Measurements from ENCODE around the gene ADAMTS7. TPM values are rescaled to one million over a fixed set of nuclear protein-coding genes. Genes with fewer than 3 reads are reported as not detected.
"Not testable (repeated sequence)": the region's sequence is repeated elsewhere in the genome, so short reads cannot be mapped to it uniquely, and the experiment has no call there.

Gene ADAMTS7
- total RNA-seq, 1 donor, result 7.5 TPM

DNA sequence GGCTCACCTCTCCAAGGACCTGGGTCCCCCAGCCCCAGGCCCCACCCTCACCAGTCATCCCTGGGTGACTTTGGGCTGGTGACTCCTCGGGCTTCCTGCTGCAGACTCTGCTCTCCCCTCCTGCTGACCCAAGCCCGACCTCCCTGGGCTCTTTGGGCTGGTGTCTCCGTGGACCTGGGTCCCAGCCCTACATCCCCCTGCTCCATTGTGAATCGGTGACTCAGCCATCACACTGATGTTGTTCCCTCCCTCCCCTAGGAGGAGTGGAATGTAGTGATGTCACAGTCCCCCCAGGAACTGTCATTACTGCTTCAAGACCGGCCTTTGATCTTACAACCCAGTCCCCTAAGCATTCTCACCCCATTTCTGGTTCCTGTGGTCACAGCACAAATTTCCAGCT lies 83.7 kb downstream of the ADAMTS7 start:
- no peak for DNase-seq (ENCODE audit: low read depth)
- TF ChIP-seq CTCF (IDR thresholded peaks at IDR 0.05; ENCODE audit: insufficient read depth, low read length), result no peak
- no peak overlapping the region for H3K4me3 ChIP-seq (ENCODE audit: low read depth, low read length)

GRCh38 chr15:78726870-78727551 lies 84.3 kb downstream of the ADAMTS7 start:
- no peak for DNase-seq (ENCODE audit: low read depth)
- no peak for TF ChIP-seq CTCF (IDR thresholded peaks at IDR 0.05; ENCODE audit: insufficient read depth, low read length)
- no peak overlapping the region for H3K4me3 ChIP-seq (ENCODE audit: low read depth, low read length)

DNA sequence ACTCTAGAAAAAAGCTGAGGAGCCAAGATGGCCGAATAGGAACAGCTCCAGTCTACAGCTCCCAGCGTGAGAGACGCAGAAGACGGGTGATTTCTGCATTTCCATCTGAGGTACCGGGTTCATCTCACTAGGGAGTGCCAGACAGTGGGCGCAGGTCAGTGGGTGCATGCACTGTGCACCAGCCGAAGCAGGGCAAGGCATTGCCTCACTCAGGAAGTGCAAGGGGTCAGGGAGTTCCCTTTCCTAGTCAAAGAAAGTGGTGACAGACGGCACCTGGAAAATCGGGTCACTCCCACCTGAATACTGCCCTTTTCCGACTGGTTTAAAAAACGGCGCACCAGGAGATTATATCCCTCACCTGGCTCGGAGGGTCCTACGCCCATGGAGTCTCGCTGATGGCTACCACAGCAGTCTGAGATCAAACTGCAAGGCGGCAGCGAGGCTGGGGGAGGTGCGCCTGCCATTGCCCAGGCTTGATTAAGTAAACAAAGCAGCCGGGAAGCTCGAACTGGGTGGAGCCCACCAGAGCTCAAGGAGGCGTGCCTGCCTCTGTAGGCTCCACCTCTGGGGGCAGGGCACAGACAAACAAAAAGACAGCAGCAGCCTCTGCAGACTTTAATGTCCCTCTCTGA lies 91.3 kb downstream of the ADAMTS7 start:
- not testable (repeated sequence) for H3K4me3 ChIP-seq (ENCODE audit: low read depth, low read length); DNase-seq (ENCODE audit: low read depth)

- no peak overlapping the region for H3K4me3 ChIP-seq (ENCODE audit: low read depth, low read length)
- DNase-seq (ENCODE audit: low read depth), result no peak
- TF ChIP-seq CTCF (IDR thresholded peaks at IDR 0.05; ENCODE audit: insufficient read depth, low read length), result no peak
Observed at GRCh38 chr15:78718837-78719236, 92.4 kb downstream of the ADAMTS7 start.

DNA sequence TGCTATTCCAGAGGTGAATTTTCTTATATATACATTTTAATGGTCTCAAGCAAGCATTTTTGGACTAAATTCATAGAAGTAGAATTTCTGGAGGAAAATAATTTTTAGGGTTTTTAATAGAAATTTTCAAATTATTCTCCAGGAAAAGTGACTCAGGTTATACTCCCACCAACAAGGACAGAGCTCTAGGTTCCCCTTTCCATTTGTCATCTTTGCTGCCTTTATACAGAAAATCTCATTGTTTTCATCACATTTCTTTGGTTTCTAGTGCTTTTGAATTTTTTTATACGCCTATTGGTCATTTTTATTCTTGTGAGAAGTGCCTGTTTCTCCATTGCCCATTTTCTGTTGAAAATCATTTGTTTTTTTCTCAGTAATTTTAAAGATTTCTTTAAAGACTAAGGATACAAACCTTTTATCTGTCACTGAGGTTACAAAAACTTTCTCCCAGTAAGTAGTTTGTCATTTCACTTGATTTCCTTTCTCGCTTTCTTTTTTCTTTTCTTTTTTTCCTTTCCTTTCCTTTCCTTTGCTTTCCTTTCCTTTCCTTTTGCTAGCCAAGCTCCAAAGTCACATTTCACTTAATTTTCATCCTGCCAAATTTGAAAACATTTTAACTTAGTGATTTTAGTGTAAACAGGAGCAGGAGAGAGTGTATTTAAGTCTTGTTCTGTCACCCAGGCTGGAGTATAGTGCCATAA lies 93.2 kb downstream of the ADAMTS7 start:
- no peak for DNase-seq (ENCODE audit: low read depth)
- TF ChIP-seq CTCF (IDR thresholded peaks at IDR 0.05; ENCODE audit: insufficient read depth, low read length), result no peak
- no peak overlapping the region for H3K4me3 ChIP-seq (ENCODE audit: low read depth, low read length)

GRCh38 chr15:78716651-78717050 lies 94.6 kb downstream of the ADAMTS7 start:
- DNase-seq (ENCODE audit: low read depth), result peak; percentile 24
- TF ChIP-seq CTCF (IDR thresholded peaks at IDR 0.05; ENCODE audit: insufficient read depth, low read length), result no peak
- no peak overlapping the region for H3K4me3 ChIP-seq (ENCODE audit: low read depth, low read length)

DNA sequence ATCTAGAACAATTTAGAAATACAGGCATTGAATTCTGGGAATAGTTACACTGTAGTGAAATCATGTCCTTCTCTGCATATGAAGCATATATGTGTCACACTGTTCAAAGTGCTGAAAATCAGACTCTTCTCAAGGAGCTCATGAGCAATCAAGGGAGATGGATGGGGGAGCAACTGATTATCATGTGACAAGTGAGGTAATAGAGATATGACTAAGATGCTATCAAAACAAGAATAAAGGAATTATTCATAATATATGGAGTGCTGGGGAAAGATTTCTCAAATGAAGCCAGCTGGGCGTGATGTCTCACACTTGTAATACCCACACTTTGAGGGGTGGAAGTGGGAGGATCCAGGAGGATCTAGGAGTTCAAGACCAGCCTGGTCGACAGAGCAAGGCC lies 95.3 kb downstream of the ADAMTS7 start:
- DNase-seq (ENCODE audit: low read depth), result peak; percentile 69
- TF ChIP-seq CTCF (IDR thresholded peaks at IDR 0.05; ENCODE audit: insufficient read depth, low read length), result no peak
- H3K4me3 ChIP-seq (ENCODE audit: low read depth, low read length), result no peak overlapping the region
